Heart left ventricle (tissue), 16 donors: ENCODE results near the gene MEG3. TPM values are rescaled to one million over a fixed set of nuclear protein-coding genes. Genes with fewer than 3 reads are reported as not detected.

Experiments used
- ATAC-seq, 4 donors: fragments of 200-7000 bp; cut with Tn5 transposase; one replicate each; pipeline ENCODE4 v1.9.1; 2020 to 2022; ENCODE audit warnings: moderate library complexity in 4 of 4, mild to moderate bottlenecking in 3 of 4, moderate number of reproducible peaks in 1 of 4
- DNase-seq, 5 donors: peaks; one replicate each; pipeline ENCODE4 v3.0.0-alpha.2; 2020
- H3K27ac ChIP-seq, 12 donors: fragments of 200-600 bp; sonication (generic) in 4 of 12; one replicate each; pipeline versions ENCODE4 v1.5.0 to v1.8.0; 2016 to 2022; ENCODE audit warnings: mild to moderate bottlenecking in 2 of 12
- H3K27me3 ChIP-seq, 9 donors: fragments of 200-600 bp; sonication (generic) in 2 of 9; one replicate each; pipeline versions ENCODE4 v1.5.1 to v1.8.0; 2016 to 2022; ENCODE audit warnings: mild to moderate bottlenecking in 3 of 9
- H3K36me3 ChIP-seq, 9 donors: fragments of 200-600 bp; sonication (generic) in 2 of 9; one replicate each; pipeline versions ENCODE4 v1.5.0 to v1.8.0; 2018 to 2022; ENCODE audit warnings: mild to moderate bottlenecking in 2 of 9
- H3K4me1 ChIP-seq, 12 donors: fragments of 200-600 bp; sonication (generic) in 4 of 12; one replicate each; pipeline versions ENCODE4 v1.5.0 to v1.8.0; 2016 to 2022; ENCODE audit warnings: mild to moderate bottlenecking in 3 of 12
- H3K4me3 ChIP-seq, 12 donors: fragments of 200-600 bp; sonication (generic) in 4 of 12; one replicate each; pipeline versions ENCODE4 v1.5.0 to v1.8.0; 2017 to 2022; ENCODE audit warnings: mild to moderate bottlenecking in 9 of 12, moderate library complexity in 4 of 12
- H3K9me3 ChIP-seq, 12 donors: fragments of 200-600 bp; sonication (generic) in 4 of 12; one replicate each; pipeline versions ENCODE4 v1.5.0 to v1.8.0; 2016 to 2022; ENCODE audit warnings: mild to moderate bottlenecking in 1 of 12
- CTCF ChIP-seq, 12 donors: fragments of 200-600 bp; sonication (generic) in 4 of 12; IDR thresholded peaks; one replicate each; pipeline versions ENCODE4 v1.5.0 to v1.8.0; 2018 to 2022; ENCODE audit warnings: antibody characterized with exemption in 12 of 12, mild to moderate bottlenecking in 5 of 12
- POLR2A ChIP-seq, 2 donors: fragments of 450-650 bp; IDR thresholded peaks; one replicate each; pipeline ENCODE4 v1.6.1; 2017; ENCODE audit warnings: antibody characterized with exemption in 2 of 2, mild to moderate bottlenecking in 2 of 2, moderate library complexity in 2 of 2
- WGBS, 4 donors: extraction: QIAGEN DNeasy Blood & Tissue Kit in 2 of 4; methylation state at CpG; one replicate each; pipeline versions ENCODE4 v1.1.5 to v1.1.7; 2013 to 2018; 5-methylcytosine and 5-hydroxymethylcytosine counted together
- intact Hi-C, 10 donors: fragments of 100-400 bp; cut with DNase I; formaldehyde crosslinking; loops; one replicate each; pipeline versions ENCODE4 v1.11.1 to v1.14.2; 2022
- polyA plus RNA-seq, 2 donors: library from polyadenylated mRNA; stranded (reverse); fragments of 200-250 nt; gene quantifications; one replicate each; pipeline ENCODE4 v1.2.3, GENCODE V29; 2013
- total RNA-seq, 9 donors: library from RNA; depleted of rRNA in 2 of 9; stranded (reverse); fragments of >200 nt in 2 of 9; fragmentation: NEBNext Ultra II Directional in 3 of 9; extraction: Animal tissue kit (Norgen Biotek cat#: 25700) in 3 of 9; gene quantifications; one replicate each; pipeline versions ENCODE4 v1.1.0 to v1.2.4, GENCODE V29; 2016 to 2023
- donor health status: ischemic (EF 13 %, LVEDD 7.1; RV severe dilation, severe dysfunction).
- donor health status: healthy with polysubstance abuse.
- donor health status: DM: no; HTN: yes; CAD: no.
- donor health status: DM: no; HTN: no; CAD: no.
- donor health status: ischemic (EF 25% LVEDD 6.9; RV normal size, moderate dysfunction).
- donor health status: ischemic (EF 25% LVEDD 5.7; RV mildly dilated, moderate dysfunction).
- donor health status: healthy.
- donor health status: DM: yes; HTN: yes; CAD: no.
- donor health status: ischemic (EF 35%, LVEDD 5.7; RV mildly dilated, moderate dysfunction).
- donor health status: nonischemic (EF 11% LVEDD 7.7; RV severe dilation, severe dysfunction).
- donor health status: DM: yes; HTN: yes; CAD: no.
- donor health status: PGD.
- donor health status: ischemic (EF 29% LVEDD 5.4; RV normal size, mild dysfunction).
- donor health status: nonischemic (EF 23%, LVEDD 6.1; RV moderate dilation, normal function).

Gene MEG3
- total and polyA plus RNA-seq, 11 donors, result 3.6 to 37.7 (median 9.9) TPM

GRCh38 chr14:100820957-100821356 lies 5.0 kb upstream of the MEG3 start:
- TF ChIP-seq CTCF (IDR thresholded peaks at IDR 0.05) (no peak), POLR2A (IDR thresholded peaks at IDR 0.05) (no peak)
- intact Hi-C loops, result loop anchor here in 2 of 10 donors (10.0 kb wide), 1 partner anchor 146 kb away; no protein-coding TSS in a partner anchor
- 36 to 63% (median 54%) methylated on average over 4 of the region's 4 CpGs for WGBS, 4 donors

GRCh38 chr14:100822013-100822412 lies 3.9 kb upstream of the MEG3 start:
- TF ChIP-seq POLR2A (IDR thresholded peaks at IDR 0.05), result no peak
- no peak for TF ChIP-seq CTCF (IDR thresholded peaks at IDR 0.05)
- no peak overlapping the region for H3K27ac ChIP-seq
- peaks cover 0 to 43% (median 27%) of the 10 kb centered on the region in 9 donors for H3K27me3 ChIP-seq
- ATAC-seq (no peak), DNase-seq (peak in 1 of 5 donors; percentile 9)
- intact Hi-C loops, result loop anchor here in 2 of 10 donors (10.0 kb wide), 1 partner anchor 147 kb away; no protein-coding TSS in a partner anchor
- H3K9me3 ChIP-seq, result no peaks in the 10 kb centered on the region
- no peaks in the 10 kb centered on the region for H3K36me3 ChIP-seq
- no peak overlapping the region for H3K4me3 ChIP-seq
- H3K4me1 ChIP-seq, result no peaks in the 10 kb centered on the region
- WGBS, 4 donors, result 85 to 95% (median 90%) methylated on average over 7 of the region's 7 CpGs

More at GRCh38 chr14:100820957-100821356, 5.0 kb upstream of the MEG3 start:
- Histone ChIP-seq H3K4me1 (no peaks in the 10 kb centered on the region), H3K4me3 (no peak overlapping the region), H3K36me3 (no peaks in the 10 kb centered on the region), H3K27ac (no peak overlapping the region), H3K9me3 (no peaks in the 10 kb centered on the region), H3K27me3 (peaks cover 0 to 33% (median 16%) of the 10 kb centered on the region in 9 donors)
- ATAC-seq, result no peak
- DNase-seq, result peak in 1 of 5 donors; percentile 12

- Histone ChIP-seq H3K27me3 (peaks cover 5 to 50% (median 32%) of the 10 kb centered on the region in 9 donors), H3K36me3 (no peaks in the 10 kb centered on the region), H3K9me3 (peaks cover 0 to 3% (median 0%) of the 10 kb centered on the region in 12 donors), H3K4me3 (no peak overlapping the region), H3K27ac (no peak overlapping the region), H3K4me1 (no peaks in the 10 kb centered on the region)
- peak in 1 of 5 donors; percentile 11 for DNase-seq
- WGBS, 4 donors, result 72 to 78% (median 76%) methylated on average over 9 of the region's 9 CpGs
- intact Hi-C loops, result loop anchor here in 2 of 10 donors (10.0 kb wide), 1 partner anchor 148 kb away; no protein-coding TSS in a partner anchor
- no peak for TF ChIP-seq CTCF (IDR thresholded peaks at IDR 0.05)
- TF ChIP-seq POLR2A (IDR thresholded peaks at IDR 0.05), result no peak
- ATAC-seq, result no peak
These were observed 3.2 kb upstream of the MEG3 start for GRCh38 chr14:100822532-100823296.

- Histone ChIP-seq H3K27ac (no peak overlapping the region), H3K36me3 (no peaks in the 10 kb centered on the region), H3K4me3 (no peak overlapping the region), H3K4me1 (no peaks in the 10 kb centered on the region), H3K9me3 (peaks cover 0 to 7% (median 0%) of the 10 kb centered on the region in 12 donors), H3K27me3 (peaks cover 9 to 57% (median 36%) of the 10 kb centered on the region in 9 donors)
- TF ChIP-seq CTCF (IDR thresholded peaks at IDR 0.05) (no peak), POLR2A (IDR thresholded peaks at IDR 0.05) (no peak)
- ATAC-seq (no peak), DNase-seq (no peak)
- WGBS, 4 donors, result 58 to 79% (median 61%) methylated on average over 9 to 11 of the region's 11 CpGs
- intact Hi-C loops, result loop anchor here in 2 of 10 donors (10.0 kb wide), 1 partner anchor 149 kb away; no protein-coding TSS in a partner anchor
These were observed 2.4 kb upstream of the MEG3 start for GRCh38 chr14:100823413-100824080.
